Coronary artery (tissue), 2 donors: Measurements from ENCODE around the gene MLXIP.

Source experiments
- DNase-seq: peaks from one replicate; pipeline ENCODE4 v3.0.0-alpha.2; 2017; ENCODE audit warnings: low spot score
- H3K27ac ChIP-seq, 2 donors: fragments of 200-600 bp; sonication (generic); one replicate each; pipeline ENCODE4 v1.5.1; 2016 to 2019
- H3K4me3 ChIP-seq: fragments of 200-600 bp; sonication (generic); 2 replicates; pipeline ENCODE4 v1.5.1; 2016; ENCODE audit warnings: mild to moderate bottlenecking, moderate library complexity
- CTCF ChIP-seq: fragments of 200-600 bp; sonication (generic); IDR thresholded peaks from one replicate; pipeline ENCODE4 v1.5.1; 2019; ENCODE audit warnings: antibody characterized with exemption

The MLXIP gene

GRCh38 chr12:122155705-122156104, 77.1 kb downstream of the MLXIP start:
- no peak for TF ChIP-seq CTCF

DNA sequence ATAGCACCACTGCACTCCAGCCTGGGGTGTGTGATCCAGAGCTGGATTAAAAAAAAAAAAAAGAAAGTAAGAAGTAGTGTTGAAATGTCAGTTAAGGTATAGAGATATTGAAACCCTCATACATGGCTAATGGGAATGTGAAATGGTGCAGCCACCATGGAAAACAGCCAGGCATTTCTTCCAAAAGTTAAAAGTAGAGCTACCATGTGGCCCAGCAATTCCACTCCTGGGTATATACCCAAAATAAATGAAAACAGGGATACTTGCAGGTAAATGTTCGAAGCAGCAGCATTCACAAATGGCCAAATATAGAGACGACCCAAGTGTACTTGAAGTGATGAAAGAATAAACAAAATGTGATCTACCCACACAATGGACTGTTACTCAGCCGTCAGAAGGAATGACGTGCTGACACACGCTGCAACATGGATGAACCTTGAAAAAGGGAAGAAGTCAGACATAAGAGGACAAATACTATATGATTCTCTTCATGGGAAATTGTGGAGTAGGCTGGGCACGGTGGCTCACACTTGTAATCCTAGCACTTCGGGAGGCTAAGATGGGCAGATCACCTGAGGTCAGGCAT, 80.2 kb downstream of the MLXIP start:
- Histone ChIP-seq H3K4me3 (no peak overlapping the region), H3K27ac (no peak overlapping the region)
- no peak for TF ChIP-seq CTCF
- no peak for DNase-seq

More at GRCh38 chr12:122155705-122156104, 77.1 kb downstream of the MLXIP start:
- Histone ChIP-seq H3K4me3 (no peak overlapping the region), H3K27ac (no peak overlapping the region)
- no peak for DNase-seq

DNA sequence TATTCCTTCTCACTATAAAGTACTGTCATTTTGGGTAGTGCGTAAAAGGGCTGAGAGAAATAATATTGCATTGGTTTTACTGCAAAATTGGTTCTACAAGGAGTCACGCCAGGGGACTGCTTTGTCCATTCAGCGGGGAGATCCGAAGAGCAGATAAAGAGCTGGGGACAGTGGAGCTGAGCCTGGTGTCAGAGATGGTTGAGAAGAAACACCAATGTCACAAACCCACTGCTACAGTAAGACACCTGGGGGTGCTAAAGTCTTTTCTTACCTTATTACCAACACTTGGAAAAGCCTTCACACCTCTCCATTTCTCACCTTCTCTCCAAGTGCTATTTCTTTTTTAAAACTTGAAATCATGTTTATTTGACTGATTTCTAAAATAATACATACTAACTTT, 81.3 kb downstream of the MLXIP start:
- no peak for TF ChIP-seq CTCF
- DNase-seq: no peak
- no peak overlapping the region for H3K4me3 ChIP-seq
- H3K27ac ChIP-seq: no peak overlapping the region

GRCh38 chr12:122160761-122161160, 82.2 kb downstream of the MLXIP start:
- DNase-seq: no peak
- Histone ChIP-seq H3K4me3 (no peak overlapping the region), H3K27ac (no peak overlapping the region)
- TF ChIP-seq CTCF: no peak

DNA sequence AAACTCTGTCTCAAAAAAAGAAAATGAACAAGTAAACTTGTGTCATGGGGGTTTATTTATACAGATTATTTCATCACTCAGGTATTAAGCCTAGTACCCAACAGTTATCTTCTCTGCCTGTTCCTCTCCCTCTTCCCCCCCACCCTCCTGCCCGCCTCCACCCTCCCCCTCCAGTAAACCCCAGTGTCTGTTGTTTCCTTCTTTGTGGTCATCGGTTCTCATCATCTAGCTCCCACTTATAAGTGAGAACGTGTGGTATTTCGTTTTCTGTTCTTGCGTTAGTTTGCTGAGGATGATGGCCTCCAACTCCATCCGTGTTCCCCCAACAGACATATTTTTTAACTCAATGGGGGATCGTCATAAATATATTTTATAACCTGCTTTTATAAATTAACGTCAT, 83.1 kb downstream of the MLXIP start:
- TF ChIP-seq CTCF: no peak
- H3K4me3 ChIP-seq: no peak overlapping the region
- no peak for DNase-seq

DNA sequence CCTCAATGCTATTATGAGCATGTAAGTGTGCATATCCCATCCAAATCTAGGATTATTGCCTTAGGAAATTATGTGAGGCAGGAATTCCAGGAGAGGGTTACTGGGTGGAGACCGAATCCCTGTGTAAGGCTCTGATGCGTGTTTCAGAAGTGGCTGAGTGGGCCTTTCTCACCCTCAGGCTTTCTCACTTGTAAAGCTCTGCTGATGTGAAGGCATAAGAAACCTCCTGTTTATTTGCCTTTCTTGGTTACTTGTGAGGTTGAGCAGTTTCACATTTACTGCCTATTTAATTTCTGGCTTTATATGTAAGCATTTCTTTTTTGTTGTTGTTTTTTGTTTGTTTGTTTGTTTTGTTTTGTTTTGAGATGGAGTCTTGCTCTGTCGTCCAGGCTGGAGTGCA, 84.4 kb downstream of the MLXIP start:
- Histone ChIP-seq H3K4me3 (no peak overlapping the region), H3K27ac (no peak overlapping the region)
- TF ChIP-seq CTCF: no peak
- no peak for DNase-seq

More for the DNA sequence above, 83.1 kb downstream of the MLXIP start:
- no peak overlapping the region for H3K27ac ChIP-seq
